Measurements from ENCODE around the gene NUDT14.

DNA sequence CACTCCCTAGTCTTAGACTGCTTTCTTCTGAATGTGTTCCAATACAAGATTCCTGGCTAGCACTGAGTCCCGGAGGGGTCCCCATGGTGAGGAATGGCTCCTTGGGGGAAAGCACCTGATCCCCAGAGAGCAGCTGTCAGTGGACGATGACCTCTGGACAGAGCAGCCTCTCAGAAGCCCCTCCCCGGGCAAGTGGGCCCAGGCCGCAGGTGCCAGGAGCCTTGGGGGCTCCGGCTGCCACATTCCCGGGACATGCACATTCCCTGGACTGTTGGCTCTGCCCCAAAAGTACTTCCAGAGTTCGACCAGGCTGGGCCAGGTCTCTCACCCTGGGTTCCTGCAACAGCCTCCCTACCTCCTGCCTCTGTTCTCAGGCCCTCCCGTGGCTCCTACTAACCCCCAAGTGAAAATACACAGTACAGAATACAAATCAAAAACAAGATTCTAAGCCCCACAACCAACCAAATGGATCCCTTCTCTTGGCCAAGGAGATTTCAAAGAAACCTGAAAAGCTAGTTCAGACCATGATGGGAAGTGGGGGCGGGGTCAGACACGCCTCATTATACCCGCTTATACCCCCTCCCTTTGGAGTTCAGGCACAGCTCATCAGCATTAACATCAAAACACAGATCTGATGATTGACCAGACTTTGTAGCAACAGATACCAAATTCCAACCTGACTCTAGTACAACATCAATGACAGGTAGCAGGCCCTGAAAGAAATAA, 43.9 kb upstream of the NUDT14 start:
- no peak for TF ChIP-seq POLR2A (IDR thresholded peaks at IDR 0.05)
- TF ChIP-seq, protein P1, sequence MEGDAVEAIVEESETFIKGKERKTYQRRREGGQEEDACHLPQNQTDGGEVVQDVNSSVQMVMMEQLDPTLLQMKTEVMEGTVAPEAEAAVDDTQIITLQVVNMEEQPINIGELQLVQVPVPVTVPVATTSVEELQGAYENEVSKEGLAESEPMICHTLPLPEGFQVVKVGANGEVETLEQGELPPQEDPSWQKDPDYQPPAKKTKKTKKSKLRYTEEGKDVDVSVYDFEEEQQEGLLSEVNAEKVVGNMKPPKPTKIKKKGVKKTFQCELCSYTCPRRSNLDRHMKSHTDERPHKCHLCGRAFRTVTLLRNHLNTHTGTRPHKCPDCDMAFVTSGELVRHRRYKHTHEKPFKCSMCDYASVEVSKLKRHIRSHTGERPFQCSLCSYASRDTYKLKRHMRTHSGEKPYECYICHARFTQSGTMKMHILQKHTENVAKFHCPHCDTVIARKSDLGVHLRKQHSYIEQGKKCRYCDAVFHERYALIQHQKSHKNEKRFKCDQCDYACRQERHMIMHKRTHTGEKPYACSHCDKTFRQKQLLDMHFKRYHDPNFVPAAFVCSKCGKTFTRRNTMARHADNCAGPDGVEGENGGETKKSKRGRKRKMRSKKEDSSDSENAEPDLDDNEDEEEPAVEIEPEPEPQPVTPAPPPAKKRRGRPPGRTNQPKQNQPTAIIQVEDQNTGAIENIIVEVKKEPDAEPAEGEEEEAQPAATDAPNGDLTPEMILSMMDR (IDR thresholded peaks at IDR 0.05): no peak
- TF ChIP-seq POLR2AphosphoS5 (IDR thresholded peaks at IDR 0.05): no peak

All from prostate gland (tissue), 2 donors.